ENCODE results near the gene MED23. TPM values are rescaled to one million over a fixed set of nuclear protein-coding genes. Genes with fewer than 3 reads are reported as not detected.
A peak's percentile ranks its signal among the peaks of the same experiment; 100 is the strongest.

MED23 gene
- total RNA-seq, 2 experiments from 2014 or later = 56.7 to 59.5 TPM

DNA sequence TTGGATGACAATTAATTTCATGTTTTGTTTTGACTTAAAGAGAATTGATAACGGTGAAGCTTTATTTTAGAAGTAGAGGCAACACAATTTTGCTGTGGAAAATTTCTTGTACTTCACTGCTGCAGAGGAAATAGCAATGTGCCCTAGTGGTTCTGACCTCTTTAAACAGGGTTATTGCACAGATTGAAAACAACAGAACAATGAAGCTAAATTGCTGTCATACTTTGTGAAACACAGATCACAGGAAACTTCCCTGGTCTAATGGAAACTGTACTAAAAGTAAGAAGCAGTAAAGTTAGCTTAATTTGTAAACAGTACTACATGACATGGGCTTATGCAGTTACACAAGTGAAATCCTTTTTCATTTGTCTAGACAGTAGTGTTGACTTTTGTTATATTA, 41.8 kb upstream of the MED23 start:
- no peak for DNase-seq
- intact Hi-C loops (cut with DNase I, micrococcal nuclease) = no loop called here
- H3K27ac ChIP-seq (ENCODE audit: low read depth in 1 of 2, low read length in 2 of 2) = no peak overlapping the region
- TF ChIP-seq, protein P1, sequence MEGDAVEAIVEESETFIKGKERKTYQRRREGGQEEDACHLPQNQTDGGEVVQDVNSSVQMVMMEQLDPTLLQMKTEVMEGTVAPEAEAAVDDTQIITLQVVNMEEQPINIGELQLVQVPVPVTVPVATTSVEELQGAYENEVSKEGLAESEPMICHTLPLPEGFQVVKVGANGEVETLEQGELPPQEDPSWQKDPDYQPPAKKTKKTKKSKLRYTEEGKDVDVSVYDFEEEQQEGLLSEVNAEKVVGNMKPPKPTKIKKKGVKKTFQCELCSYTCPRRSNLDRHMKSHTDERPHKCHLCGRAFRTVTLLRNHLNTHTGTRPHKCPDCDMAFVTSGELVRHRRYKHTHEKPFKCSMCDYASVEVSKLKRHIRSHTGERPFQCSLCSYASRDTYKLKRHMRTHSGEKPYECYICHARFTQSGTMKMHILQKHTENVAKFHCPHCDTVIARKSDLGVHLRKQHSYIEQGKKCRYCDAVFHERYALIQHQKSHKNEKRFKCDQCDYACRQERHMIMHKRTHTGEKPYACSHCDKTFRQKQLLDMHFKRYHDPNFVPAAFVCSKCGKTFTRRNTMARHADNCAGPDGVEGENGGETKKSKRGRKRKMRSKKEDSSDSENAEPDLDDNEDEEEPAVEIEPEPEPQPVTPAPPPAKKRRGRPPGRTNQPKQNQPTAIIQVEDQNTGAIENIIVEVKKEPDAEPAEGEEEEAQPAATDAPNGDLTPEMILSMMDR (IDR thresholded peaks at IDR 0.05) = no peak
- CTCF ChIA-PET = interaction anchor here (1.1 kb wide), 1 partner anchor 12 kb away, joined by 4 read pairs; no protein-coding TSS in a partner anchor
- Mint-ChIP-seq H3K27ac (no peak overlapping the region), H3K36me3 (ENCODE audit: low read depth) (no peaks in the 10 kb centered on the region), H3K27me3 (no peaks in the 10 kb centered on the region), H3K4me3 (no peak overlapping the region), H3K4me1 (ENCODE audit: low read depth) (no peaks in the 10 kb centered on the region), H3K9me3 (no peaks in the 10 kb centered on the region)
- H3K4me1 ChIP-seq (ENCODE audit: insufficient read depth, low read length) = no peaks in the 10 kb centered on the region
- ATAC-seq (ENCODE audit: poor library complexity) = no peak
- H3K27me3 ChIP-seq (ENCODE audit: control insufficient read depth in 1 of 2, insufficient read depth in 2 of 2, low read length in 2 of 2) = no peaks in the 10 kb centered on the region
- POLR2A ChIA-PET = no interaction called here
- H3K36me3 ChIP-seq (ENCODE audit: insufficient read depth, low read length) = no peaks in the 10 kb centered on the region
- H3K4me3 ChIP-seq (ENCODE audit: low read length) = no peak overlapping the region
- H3K9me3 ChIP-seq (ENCODE audit: control insufficient read depth in 1 of 2, insufficient read depth in 1 of 2, low read length in 2 of 2) = no peaks in the 10 kb centered on the region

DNA sequence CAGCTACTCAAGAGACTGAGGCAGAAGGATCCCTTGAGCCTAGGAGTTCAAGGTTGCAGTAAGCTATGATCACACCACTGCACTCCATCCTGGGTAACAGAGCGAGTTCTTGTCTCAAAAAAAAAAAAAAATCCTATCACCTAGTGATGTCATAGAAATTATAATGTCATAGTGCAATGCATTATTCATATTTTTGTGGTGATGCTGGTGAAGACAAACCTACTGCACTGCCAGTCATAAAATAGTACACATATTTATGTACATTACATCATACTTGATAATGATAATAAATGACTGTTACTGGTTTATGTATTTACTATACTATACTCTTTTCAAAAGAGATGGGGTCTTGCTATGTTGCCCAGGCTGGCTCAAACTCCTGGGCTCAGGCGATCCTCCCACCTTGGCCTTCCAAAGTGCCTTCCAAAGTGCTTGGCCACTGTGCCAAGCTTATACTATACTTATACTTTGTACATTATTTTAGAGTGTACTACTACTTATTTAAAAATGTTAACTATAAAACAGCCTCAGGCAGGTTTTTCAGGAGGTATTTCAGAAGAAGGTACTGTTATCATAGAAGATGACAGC, 35.6 kb upstream of the MED23 start:
- Histone ChIP-seq H3K27ac (ENCODE audit: low read depth in 1 of 2, low read length in 2 of 2) (no peak overlapping the region), H3K27me3 (ENCODE audit: control insufficient read depth in 1 of 2, insufficient read depth in 2 of 2, low read length in 2 of 2) (no peaks in the 10 kb centered on the region), H3K9me3 (ENCODE audit: control insufficient read depth in 1 of 2, insufficient read depth in 1 of 2, low read length in 2 of 2) (no peaks in the 10 kb centered on the region), H3K4me3 (ENCODE audit: low read length) (no peak overlapping the region), H3K36me3 (ENCODE audit: insufficient read depth, low read length) (no peaks in the 10 kb centered on the region), H3K4me1 (ENCODE audit: insufficient read depth, low read length) (no peaks in the 10 kb centered on the region)
- Mint-ChIP-seq H3K27me3 (no peaks in the 10 kb centered on the region), H3K27ac (no peak overlapping the region), H3K4me1 (ENCODE audit: low read depth) (no peaks in the 10 kb centered on the region), H3K36me3 (ENCODE audit: low read depth) (no peaks in the 10 kb centered on the region), H3K9me3 (no peaks in the 10 kb centered on the region), H3K4me3 (no peak overlapping the region)
- TF ChIP-seq, protein P1 (IDR thresholded peaks at IDR 0.05) = no peak
- CTCF ChIA-PET = no interaction called here
- POLR2A ChIA-PET = no interaction called here
- intact Hi-C loops (cut with DNase I, micrococcal nuclease) = no loop called here
- DNase-seq (no peak), ATAC-seq (ENCODE audit: poor library complexity) (no peak)

DNA sequence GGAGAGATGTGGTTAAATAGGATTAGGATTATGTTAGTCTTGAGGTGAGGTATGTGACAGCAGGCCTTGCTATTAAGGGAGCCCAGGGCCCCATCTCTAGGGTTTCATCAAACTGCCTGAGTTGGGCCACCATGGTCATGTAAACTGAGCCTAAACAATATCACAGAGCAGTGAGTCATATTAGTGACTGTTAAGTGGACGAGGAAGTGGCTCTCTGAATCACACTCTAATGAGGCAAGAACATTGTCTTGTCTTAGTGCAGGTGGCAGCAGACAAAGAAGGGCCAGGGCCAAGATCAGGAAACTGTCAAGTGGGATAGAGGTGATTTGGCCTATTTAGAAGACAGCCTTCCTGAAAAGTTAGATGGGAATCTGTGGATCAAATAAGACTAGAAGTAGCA, 32.2 kb upstream of the MED23 start:
- H3K36me3 ChIP-seq (ENCODE audit: insufficient read depth, low read length) = no peaks in the 10 kb centered on the region
- TF ChIP-seq, protein P1 (IDR thresholded peaks at IDR 0.05) = no peak
- H3K4me1 ChIP-seq (ENCODE audit: insufficient read depth, low read length) = no peaks in the 10 kb centered on the region
- intact Hi-C loops (cut with DNase I, micrococcal nuclease) = no loop called here
- H3K27me3 Mint-ChIP-seq = no peaks in the 10 kb centered on the region
- H3K36me3 Mint-ChIP-seq (ENCODE audit: low read depth) = no peaks in the 10 kb centered on the region
- DNase-seq (peak in 1 of 14 experiments; percentile 0), ATAC-seq (ENCODE audit: poor library complexity) (no peak)
- H3K27ac ChIP-seq (ENCODE audit: low read depth in 1 of 2, low read length in 2 of 2) = no peak overlapping the region
- ChIA-PET CTCF (no interaction called here), POLR2A (no interaction called here)
- H3K9me3 Mint-ChIP-seq = no peaks in the 10 kb centered on the region
- no peak overlapping the region for H3K4me3 ChIP-seq (ENCODE audit: low read length)
- H3K4me1 Mint-ChIP-seq (ENCODE audit: low read depth) = no peaks in the 10 kb centered on the region
- H3K4me3 Mint-ChIP-seq = no peak overlapping the region
- H3K9me3 ChIP-seq (ENCODE audit: control insufficient read depth in 1 of 2, insufficient read depth in 1 of 2, low read length in 2 of 2) = no peaks in the 10 kb centered on the region
- H3K27ac Mint-ChIP-seq = no peak overlapping the region
- H3K27me3 ChIP-seq (ENCODE audit: control insufficient read depth in 1 of 2, insufficient read depth in 2 of 2, low read length in 2 of 2) = no peaks in the 10 kb centered on the region
